CD4-positive, alpha-beta T cell treated with Interleukin-17A for 4 hours (primary cell): ENCODE data around the gene ALX4.

ENCODE experiments used
- DNase-seq: peaks from one replicate; pipeline ENCODE4 v3.0.0-alpha.2; 2020; ENCODE audit warnings: mixed read lengths

ALX4 gene

DNA sequence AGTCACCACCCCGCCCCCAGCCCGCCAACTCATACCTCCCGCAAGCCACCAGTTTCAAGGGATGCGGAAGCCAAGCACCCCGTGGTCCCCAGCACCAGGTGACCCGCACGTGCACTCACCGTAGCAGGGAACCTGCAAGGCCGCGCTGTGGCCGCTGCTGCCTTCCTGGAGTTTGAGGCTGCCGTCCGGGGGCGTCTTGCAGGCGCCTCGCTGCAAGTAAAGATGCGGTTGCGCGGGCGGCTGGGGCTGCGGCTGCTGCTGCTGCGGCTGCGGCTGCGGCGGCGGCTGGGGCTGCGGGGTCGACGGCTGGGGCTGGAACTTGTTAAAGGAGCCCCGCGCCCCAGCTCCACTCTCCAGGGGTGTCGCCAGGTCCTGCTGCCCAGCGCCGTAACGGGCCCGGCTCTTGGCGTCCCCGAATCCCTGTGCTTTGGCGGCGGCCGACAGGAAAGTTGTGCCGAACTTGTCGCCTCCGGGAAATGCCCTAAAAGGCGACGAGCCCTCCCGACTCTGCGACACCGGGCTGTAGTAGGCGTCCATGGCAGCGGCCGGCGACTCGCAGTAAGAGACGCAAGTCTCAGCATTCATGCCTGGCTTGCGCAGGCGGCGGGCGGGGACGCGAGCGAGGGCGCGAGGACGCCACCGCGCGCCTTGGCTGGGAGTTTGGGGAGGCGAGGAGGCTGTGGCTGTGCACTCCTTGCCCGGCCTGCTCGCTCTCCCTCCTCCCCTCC lies at the start of gene ALX4:
Gene ALX4, minus strand, starts transcription at position 662 of the 728 bp plus-strand sequence. Its CDS starts 77 bp downstream, at position 585.
- no peak for DNase-seq

DNA sequence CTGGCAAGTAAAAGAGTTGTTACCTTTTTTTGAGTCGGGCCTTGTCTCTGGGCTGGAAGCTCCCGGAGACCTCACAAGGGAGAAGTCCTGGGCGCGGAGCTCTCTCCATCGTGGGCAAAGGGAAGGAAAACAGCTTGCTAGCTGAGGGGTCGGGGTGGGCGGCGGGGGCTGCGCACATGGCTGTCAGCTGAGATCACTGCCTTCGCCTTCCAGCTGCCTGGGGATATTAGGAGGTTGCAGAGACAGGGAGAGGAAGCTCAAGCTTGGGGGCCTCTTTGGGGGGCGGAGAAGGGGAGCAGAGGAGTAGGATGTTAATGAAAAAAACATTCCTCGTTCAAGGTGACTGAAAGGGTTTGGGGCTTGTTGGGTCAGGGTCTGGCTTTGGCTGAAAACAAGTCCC lies 49.2 kb upstream of the ALX4 start:
- no peak for DNase-seq

DNA sequence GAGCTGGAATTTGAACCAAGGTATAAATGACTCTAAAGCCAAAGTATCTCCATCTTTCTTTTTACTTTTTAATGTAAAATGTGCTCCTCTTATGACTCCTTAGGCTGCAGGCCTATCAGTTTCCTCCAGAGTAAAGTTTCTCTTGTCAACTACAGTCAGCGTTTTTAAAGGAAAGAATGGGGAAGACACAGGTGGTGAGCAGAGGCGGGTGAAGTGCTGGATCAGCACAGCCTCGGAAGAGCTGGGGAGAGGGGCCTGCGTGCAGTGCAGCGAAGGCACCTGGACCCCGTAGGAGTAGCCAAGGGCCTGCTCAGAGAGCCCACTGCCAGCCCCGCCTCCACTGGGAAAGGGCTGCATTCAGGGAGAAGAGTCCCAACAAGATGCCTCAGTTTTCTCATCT lies 48.8 kb upstream of the ALX4 start:
- no peak for DNase-seq

DNA sequence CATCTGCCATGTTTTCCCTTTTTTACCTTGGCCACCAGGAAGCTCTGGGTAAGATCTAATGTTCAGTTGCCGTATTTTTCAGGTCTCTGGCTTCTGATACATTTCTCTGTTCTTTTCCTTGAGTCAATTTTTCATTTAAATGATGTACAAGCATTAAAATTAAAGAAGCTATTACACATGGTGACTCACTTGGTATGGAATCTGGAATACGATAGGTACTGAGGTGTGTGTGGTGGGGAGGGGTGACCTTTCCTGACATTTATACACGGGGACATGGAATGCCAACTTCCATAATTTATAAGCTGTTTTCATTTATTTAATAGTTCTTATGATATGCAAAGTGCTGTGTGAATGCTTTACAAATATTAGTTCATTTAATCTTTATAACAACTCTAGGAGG lies 47.8 kb upstream of the ALX4 start:
- no peak for DNase-seq

DNA sequence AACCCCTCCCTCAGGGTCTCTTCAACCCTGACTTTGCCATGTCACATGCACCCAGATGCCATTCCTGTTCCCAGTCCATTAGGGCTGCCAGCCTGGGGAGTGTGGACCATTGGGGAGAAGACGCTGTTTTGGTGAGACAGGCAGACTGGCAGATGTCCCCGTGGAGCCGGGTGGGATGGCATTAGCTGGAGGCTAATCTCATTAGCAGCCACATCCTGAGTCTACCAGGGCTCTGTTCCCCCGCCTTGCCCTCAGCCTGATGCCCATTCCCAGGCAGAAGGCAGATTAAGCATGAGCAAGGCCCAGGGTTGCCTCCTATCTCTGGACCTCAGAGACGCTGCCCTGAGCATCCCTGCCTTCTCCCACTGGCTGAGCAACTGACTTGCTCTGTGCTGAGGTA lies 46.4 kb upstream of the ALX4 start:
- DNase-seq: no peak

DNA sequence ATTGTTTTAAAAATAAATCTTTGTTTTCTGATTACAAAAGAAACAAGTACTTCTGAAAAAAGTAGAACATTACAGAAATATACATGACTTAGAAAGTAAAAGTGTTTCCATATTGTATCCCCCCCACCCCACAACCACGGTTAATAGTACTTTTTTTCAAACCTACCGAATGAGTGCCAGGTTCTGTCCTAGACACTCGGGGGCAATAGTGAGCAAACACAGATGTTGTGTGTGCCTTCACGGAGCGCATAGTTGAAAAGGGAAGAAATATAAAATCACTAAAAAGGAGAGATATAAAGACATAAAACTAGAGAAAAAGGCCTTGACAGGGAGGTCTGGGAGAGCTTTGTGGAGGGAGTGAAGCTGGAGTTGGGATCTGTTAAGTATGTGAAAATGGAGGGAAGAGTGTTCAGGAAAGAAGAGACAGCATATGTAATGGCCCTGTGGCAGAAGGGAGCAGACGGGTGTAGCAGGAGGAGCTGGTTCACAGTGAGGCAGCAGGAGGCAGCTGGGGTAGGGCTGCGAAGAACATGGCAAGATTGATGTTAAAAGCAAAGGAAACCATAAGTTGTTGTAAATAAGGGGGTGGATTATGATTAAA lies 42.1 kb upstream of the ALX4 start:
- DNase-seq: no peak

DNA sequence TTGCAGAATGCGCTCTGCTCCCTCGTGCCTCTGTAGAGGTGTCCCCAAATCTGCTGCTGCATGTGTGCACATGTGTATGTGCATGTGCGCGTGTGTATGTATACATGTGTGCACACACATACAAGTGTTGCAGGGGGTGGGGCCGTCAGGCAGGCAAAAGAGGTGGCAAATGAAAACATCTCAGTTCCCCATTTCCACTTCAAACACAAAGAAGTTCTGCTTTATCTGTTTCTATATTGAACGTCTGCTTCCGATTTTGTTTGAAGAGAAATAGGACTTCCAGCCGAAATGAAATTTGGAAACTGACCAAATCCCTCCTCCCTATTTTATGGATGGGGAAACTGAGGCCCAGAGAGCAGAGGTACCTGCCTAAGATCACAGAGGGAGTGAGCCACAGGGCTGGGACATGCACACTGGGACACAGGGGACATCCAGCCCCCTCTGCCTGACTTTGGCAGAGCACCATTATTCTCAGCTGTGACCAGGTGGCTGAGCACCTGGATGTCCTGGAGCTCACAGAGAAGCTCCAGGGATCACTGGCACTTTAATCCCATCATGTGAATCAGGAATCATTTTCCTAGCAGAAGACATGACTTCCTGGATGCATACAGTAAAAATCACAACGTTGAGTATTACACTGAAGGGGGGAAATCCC lies 41.2 kb upstream of the ALX4 start:
- no peak for DNase-seq

DNA sequence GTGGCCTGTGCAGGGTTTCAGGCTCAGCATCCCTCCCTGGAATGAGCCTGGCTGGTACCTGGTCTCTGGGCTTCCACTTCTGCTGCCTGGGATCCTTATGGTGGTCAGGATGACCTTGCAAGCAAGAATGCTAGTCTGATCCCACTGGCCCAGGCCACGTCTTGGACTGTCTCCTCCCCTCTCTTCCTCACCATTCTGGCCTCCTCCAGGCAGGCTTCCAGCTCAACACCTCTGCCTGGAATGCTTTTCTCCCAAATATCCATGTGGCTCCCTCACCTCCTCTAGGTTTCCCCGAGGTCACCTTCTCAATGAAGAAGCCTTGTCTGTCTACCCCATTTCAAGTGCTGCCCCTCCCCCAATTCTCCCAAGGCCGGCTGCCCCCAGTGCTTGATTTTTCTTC lies 39.4 kb upstream of the ALX4 start:
- DNase-seq: no peak

DNA sequence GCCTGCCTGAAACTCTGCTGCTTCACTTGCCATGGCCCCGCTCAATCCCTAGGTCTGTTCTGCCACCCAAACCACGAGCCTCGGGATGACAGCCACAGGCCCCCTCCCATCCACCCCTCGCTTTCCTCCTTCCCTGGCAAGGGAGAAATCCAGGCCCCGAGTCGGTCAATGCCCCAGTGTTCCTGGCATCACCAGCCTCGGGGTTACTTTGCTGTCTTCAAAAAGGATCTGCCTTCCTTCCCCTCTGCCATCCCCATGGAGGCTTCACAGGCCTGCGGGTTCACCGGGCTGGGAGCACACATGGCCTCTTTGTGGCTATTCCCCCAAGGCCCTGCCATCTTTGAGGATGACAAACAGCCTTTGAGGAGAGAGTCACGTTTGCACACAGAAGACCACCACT lies 38.8 kb upstream of the ALX4 start:
- no peak for DNase-seq

DNA sequence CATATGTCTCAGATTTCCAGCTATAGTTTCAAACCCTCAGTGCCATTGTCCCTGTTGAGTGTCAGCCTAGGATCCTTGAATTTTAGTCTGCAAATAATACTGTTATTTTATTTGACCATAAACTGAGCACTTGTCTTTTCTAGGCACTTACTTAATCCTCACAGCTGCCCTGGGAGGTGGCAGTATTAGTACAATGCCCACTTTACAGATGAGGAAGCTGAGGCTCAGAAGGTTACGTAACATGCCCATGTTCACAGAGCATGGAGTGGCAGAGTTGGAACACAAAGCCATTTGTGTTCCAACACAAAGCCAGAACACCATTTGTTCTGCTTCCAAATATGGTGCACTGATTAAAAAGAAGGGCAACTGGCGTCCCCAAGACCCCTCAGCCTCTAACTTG lies 38.2 kb upstream of the ALX4 start:
- no peak for DNase-seq

DNA sequence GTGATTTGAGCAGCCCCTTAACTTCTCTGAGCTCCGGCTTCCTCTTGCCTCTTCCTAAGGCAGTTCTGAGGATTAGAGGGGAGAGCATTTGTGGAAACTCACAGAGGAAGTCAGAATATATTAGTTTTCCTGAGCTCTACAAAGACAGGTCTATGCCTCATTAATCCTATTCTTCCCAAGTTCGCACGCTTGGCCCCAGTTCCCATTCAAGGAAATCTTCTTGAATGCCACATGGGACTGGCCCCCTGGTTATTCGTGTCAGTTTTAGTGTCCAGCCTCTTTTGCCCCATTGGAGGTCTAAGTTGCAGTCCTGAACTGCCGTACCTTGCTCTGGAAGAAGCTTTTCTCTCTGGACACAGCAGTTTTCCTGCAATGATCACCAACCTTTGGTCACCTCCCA lies 37.6 kb upstream of the ALX4 start:
- DNase-seq: no peak

DNA sequence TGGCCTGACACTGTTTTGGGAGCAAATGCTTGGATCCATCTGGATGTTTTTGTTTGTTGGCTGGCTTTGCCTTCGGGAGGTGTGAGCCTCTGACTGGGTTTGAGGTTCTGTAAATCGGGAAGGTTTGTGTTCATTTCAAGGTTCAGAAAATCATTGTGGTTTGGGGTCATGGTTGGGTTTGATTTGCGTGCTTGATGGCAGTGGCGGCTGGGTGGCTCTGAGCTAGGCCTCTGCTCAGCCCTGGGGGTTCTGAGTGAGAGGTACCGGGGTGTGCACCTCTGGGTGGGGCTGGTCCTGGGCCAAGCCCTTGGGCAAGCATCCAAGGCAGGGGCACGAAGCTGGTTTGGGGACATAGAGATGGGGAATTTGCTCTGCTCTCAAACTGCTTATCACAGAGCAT lies 37.0 kb upstream of the ALX4 start:
- DNase-seq: no peak

DNA sequence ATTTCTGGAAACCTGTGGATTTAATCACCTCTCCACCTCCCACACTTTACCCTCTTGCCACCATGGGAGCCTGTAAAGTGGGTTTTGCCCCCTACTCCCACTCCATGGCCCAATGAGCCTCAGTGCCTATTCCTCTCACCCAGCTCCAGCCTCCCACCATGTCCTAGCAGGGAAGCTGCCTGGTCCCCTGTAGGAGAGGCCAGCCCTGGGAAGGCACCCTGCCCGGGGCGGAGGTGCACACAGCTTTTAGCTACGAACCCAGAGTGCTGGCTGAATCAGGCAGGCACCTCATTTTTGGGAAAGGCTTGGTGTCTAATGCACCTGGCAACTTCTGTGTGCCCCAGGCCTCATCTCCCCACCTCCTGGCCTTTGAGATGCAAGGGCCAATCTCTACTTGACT lies 35.8 kb upstream of the ALX4 start:
- DNase-seq: no peak

DNA sequence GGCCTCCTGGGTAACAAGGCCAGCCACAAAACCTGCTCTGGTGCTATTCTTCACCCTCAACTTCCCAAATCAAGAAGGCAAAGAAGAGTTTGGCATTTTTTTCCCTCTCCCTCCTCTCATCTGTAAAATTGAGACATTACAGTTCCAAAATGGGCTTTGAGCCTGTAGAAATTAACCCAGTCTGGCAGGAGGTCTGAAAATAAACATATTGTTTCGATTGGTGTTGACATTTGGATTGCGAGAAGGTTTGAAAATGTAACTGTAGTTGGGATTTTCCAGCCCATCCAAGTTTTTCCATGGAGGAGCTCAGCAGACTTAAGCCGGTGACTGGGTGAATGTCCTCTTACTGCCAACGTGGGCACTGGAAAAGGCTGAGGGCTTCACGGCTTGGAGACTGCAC lies 35.0 kb upstream of the ALX4 start:
- DNase-seq: no peak

DNA sequence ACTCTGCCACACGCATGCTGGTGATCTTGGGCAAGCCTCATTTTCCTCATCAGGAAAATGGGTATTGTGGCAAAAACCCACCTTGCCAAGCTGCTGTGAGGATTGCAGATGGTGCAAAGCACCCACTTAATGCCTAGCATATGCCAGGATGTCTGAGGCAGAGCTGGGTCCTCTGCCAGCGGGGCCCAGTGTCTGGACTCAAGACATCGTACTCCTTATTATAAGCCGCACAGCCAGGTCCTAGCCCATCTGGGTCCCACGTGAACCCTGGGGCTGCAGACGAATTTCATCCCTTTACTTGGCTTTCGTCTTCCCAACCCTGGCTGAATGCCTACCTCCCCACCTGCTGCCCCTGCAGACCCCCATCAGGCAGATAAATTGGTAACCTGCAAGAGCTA lies 34.5 kb upstream of the ALX4 start:
- no peak for DNase-seq

DNA sequence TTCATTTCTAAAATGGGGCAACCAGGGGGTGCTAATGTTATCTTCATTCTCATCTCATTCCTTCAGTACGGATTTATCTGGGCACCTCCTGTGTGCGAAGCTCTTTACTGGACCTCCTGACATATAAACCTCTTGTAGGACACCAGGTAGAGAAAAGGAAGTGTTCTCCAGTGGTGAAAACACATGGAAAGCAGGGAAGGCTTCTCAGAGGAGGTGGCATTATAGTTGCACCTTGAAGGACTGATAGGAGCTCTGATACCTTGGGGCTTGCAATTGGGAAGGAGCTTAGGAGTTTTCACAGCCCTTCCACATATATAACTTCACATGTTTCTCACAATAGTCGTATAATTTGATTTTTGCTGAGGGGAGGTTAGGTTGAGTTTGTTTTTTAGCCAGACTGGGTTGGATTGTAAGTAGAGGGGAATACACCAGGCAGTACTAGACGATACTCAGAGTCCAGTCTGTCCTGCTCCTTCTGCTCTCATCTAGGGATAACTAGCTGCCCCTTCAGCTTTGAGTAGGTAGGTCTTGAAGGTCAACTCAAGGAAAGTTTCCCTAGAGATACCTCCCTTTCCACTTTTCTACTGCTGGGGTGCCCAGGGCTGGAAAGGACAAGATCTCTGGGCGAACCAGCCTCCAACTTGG lies 34.0 kb upstream of the ALX4 start:
- no peak for DNase-seq

DNA sequence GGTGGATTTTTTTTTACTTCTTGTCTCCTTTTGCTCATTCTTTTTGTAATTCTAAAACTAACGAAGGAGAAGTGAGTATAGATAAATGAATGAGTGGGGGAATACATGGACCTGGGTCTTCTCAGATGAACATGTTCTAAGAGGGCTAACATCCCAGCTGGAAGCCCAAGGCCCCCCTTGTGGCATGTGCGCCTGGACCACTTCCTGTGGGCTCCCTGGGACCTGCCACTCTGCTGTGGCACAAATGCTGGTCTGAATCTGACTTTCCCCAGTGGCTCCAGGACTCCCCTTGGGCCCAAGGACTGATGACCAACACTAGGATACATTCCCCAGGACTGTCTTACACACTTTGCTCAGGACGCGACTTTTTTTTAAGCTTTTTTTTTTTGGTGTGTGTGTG lies 32.7 kb upstream of the ALX4 start:
- DNase-seq: no peak

DNA sequence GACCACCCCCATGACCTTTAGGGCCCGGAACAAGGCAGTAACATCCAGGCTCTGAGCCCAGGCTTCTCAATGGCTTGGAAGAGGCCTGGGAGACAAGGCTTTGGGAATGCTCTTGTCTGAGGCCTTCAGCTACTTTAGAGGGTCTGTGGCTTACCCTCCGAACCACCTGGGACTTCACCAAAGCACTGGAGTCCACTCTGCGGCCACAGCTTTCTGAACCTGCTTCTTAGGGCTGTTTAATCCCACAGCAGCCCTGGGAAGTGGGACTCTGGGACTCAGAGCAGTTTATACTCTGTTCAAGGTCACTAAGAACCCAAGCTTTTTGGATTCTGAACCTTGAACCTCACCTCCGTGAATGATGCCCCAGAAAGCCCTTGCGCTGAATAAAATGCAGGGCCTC lies 30.7 kb upstream of the ALX4 start:
- no peak for DNase-seq

DNA sequence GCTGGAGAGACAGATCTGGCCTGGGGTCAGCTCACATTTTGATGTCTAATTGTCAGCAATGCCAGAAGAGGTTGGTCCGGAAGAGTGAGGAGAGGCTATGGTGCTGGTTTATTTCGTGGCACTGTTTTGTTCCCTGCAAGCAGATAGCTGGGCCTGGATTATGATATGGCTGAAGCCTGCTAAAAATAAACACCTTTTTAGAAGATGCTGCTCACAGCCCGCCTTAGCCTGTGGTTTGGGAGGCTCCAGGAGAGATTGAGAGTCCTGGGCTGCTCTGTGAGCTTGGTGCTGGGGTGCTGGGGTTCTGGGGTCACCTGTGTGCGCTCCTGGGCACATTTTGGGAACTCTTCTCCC lies 29.6 kb upstream of the ALX4 start:
- no peak for DNase-seq

DNA sequence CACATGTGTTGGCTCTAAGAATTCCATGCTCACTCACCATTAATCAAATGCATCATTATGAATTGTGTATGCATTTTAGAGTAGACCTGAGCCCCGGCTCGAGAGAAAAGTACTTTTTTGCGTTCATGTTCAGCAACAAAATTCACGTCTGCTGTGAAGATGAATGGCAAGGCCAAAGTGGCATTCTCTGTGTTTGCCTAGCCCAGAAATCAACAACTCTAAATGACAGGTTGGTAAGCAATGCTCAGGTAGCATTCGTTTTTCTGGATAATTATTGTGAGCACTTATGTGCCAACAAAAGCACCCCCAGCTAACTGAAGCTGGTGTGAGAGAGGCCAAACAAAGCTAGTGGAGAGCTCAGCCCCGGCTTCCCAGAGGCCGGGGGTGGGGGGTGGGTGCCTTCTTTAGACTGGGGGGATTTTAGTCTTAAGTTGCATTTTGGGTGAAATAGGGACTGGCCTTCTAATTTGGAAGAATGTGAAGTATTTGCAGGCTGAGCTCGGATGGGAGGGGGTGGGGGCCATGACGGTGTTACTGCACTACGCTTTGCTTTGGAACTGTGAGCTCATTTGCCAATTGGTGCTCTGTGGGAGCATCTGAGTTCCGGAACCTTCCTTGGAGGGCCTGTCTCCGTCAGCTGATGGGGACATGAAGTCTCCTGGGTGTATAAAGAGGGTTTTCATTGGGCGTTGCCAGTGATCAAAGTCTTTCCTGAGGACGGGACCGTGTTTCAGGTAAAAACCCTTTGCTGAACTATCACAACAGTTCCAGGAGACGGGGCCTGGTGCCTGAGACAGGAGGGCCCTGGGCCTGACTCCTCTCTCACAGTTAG lies 29.0 kb upstream of the ALX4 start:
- no peak for DNase-seq

DNA sequence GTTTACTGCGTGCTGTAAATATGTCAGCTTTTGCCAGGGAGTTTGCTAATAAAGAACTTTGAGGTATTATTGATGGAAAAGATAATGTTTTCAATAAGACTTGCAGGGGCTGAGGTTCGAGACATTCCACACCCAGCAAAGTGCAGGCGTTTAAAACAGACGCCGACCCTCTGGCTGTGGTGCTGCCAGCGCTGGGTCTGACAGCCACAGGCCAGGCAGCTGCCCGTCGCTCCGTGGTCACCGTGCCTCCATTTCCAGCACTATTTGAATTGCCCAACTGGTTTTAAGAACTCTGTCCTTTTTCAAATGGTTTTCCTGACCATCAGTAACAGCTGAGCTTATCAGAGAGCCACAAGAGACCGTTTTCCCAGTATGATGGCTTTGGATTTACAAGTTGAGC lies 28.1 kb upstream of the ALX4 start:
- no peak for DNase-seq

DNA sequence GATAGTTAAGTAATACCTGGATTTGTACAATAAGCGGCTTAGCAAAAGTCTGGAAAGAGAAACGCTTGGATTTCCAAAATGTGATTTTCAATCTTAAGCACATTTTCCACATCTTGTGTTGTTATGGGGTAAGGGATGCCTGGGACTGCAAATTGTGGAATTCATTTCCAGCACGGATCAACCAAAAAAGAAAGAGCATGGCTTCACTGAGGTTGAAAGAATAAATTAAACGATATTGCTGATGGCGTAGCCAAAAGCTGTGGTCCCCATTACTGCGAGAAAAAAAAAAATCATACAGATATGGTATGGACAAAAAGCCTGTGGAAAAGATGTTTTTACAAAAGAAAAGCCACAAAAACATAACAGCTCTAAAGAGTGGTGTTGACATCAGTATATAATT lies 26.0 kb upstream of the ALX4 start:
- no peak for DNase-seq

DNA sequence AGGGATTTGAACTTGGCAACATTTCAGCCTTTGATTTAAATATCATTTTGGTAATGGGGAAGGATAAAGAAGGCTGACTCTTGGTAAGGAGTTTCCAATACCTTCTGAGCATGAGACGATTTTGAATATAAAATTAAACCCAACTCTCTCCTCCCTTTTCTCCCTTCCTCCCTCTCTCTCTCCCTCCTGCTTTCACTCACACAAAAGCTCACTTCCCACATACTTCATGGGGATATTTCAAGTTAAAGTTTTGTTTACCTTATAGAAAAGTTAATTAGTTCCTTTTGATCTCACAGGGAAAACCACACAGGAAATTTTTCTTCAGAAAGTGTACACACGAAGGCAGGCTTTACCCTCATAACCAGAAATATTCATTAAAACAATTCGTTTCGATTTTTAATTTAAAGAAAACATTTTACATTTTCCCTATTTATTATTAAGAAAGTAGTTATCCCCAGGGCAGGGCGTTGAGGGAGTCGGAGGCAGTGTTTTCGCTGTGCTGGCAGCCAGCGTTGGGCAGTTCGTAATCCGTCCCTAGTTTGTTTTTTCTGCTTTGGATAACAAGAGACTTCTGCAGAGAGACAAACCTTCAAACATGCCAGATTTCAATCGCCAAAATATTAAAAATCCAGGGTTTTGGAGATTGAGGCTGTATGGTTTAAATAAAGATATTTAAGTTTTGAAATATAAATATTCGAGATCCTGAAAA lies 25.3 kb upstream of the ALX4 start:
- DNase-seq: no peak
